Measurements from ENCODE around the gene PTGES3L.
A peak's percentile ranks its signal among the peaks of the same experiment; 100 is the strongest.

The PTGES3L gene

GRCh38 chr17:43019418-43019817 is 39.5 kb upstream of the PTGES3L start:
- Histone ChIP-seq H3K4me1 (peaks cover 2% of the 10 kb centered on the region), H3K4me3 (no peak overlapping the region)
- in situ Hi-C loops (cut with MboI; ENCODE audit: low sequenced_read_pairs), result no loop called here

GRCh38 chr17:43018932-43019331 is 39.1 kb upstream of the PTGES3L start:
- no peaks in the 10 kb centered on the region for H3K9me3 ChIP-seq
- H3K4me3 ChIP-seq, result no peak overlapping the region
- peaks cover 23% of the 10 kb centered on the region for H3K36me3 ChIP-seq (replicated peaks)
- no peaks in the 10 kb centered on the region for H3K27me3 ChIP-seq (ENCODE audit: low read depth)
- no peak for DNase-seq (ENCODE audit: low spot score in 2 of 2)
- H3K4me1 ChIP-seq, result peaks cover 2% of the 10 kb centered on the region
- in situ Hi-C loops (cut with MboI; ENCODE audit: low sequenced_read_pairs), result no loop called here

More at GRCh38 chr17:43019418-43019817, 39.5 kb upstream of the PTGES3L start:
- Histone ChIP-seq H3K27me3 (ENCODE audit: low read depth) (no peaks in the 10 kb centered on the region), H3K36me3 (replicated peaks) (peaks cover 23% of the 10 kb centered on the region), H3K9me3 (no peaks in the 10 kb centered on the region)
- no peak for DNase-seq (ENCODE audit: low spot score in 2 of 2)

DNA sequence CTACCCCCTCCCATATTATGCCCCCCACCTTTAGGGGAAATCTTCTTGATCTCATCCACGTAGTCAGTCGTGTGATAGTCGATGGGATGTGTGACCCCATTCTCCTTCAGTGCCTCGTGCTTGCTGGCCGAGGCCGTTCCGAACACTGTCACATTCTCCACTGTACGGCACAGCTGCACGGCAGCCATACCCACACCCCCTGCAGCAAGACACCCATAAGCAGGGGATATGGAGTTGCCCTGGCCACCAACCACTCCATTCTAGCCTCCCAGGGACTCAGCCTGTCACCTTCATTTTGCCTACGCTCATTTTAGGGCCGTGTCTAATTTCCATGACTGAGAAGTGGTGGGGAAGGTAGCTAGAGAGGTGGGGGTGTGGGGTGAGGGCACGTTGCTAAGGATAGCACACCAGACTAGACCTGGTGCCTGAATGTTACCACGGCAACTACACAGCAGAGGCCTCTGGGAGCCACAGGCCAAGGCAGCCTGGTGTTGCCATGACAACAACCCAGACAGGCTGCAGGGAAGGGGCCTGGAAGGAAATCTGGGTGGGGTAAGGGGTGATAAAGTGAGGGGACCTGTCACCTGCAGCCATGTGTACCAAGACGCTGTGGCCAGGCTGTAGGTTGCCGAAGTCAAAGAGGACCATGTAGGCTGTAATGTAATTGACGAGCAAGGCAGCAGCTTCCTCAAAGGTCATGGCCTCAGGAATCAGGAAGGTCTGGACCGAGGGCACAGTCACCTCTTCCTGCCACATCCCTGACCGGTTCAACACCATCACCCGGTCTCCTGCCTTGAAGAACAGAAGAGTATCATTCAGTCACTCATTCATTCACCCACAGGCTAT is 38.4 kb upstream of the PTGES3L start:
- H3K36me3 ChIP-seq (replicated peaks), result peaks cover 23% of the 10 kb centered on the region
- in situ Hi-C loops (cut with MboI; ENCODE audit: low sequenced_read_pairs), result no loop called here
- DNase-seq (ENCODE audit: low spot score in 2 of 2), result peak; percentile 31 to 66
- no peaks in the 10 kb centered on the region for H3K9me3 ChIP-seq
- peaks cover 2% of the 10 kb centered on the region for H3K4me1 ChIP-seq
- no peaks in the 10 kb centered on the region for H3K27me3 ChIP-seq (ENCODE audit: low read depth)
- no peak overlapping the region for H3K4me3 ChIP-seq

- peaks cover 23% of the 10 kb centered on the region for H3K36me3 ChIP-seq (replicated peaks)
- peaks cover 2% of the 10 kb centered on the region for H3K4me1 ChIP-seq
- no peaks in the 10 kb centered on the region for H3K9me3 ChIP-seq
- in situ Hi-C loops (cut with MboI; ENCODE audit: low sequenced_read_pairs), result no loop called here
- H3K4me3 ChIP-seq, result no peak overlapping the region
- no peak for DNase-seq (ENCODE audit: low spot score in 2 of 2)
- H3K27me3 ChIP-seq (ENCODE audit: low read depth), result no peaks in the 10 kb centered on the region
Measured at GRCh38 chr17:43016216-43016615, 36.3 kb upstream of the PTGES3L start.

GRCh38 chr17:43015579-43015978 is 35.7 kb upstream of the PTGES3L start:
- no peaks in the 10 kb centered on the region for H3K27me3 ChIP-seq (ENCODE audit: low read depth)
- in situ Hi-C loops (cut with MboI; ENCODE audit: low sequenced_read_pairs), result no loop called here
- no peaks in the 10 kb centered on the region; the same call in none of the 2 replicates for H3K4me1 ChIP-seq
- no peak for DNase-seq (ENCODE audit: low spot score in 2 of 2)
- H3K4me3 ChIP-seq, result no peak overlapping the region
- peaks cover 23% of the 10 kb centered on the region for H3K36me3 ChIP-seq (replicated peaks)
- H3K9me3 ChIP-seq, result no peaks in the 10 kb centered on the region

GRCh38 chr17:43014649-43015542 is 35.0 kb upstream of the PTGES3L start:
- DNase-seq (ENCODE audit: low spot score in 2 of 2), result no peak
- in situ Hi-C loops (cut with MboI; ENCODE audit: low sequenced_read_pairs), result no loop called here
- Histone ChIP-seq H3K36me3 (replicated peaks) (peaks cover 23% of the 10 kb centered on the region), H3K4me1 (no peaks in the 10 kb centered on the region; the same call in none of the 2 replicates), H3K9me3 (no peaks in the 10 kb centered on the region), H3K27me3 (ENCODE audit: low read depth) (no peaks in the 10 kb centered on the region), H3K4me3 (no peak overlapping the region)

DNA sequence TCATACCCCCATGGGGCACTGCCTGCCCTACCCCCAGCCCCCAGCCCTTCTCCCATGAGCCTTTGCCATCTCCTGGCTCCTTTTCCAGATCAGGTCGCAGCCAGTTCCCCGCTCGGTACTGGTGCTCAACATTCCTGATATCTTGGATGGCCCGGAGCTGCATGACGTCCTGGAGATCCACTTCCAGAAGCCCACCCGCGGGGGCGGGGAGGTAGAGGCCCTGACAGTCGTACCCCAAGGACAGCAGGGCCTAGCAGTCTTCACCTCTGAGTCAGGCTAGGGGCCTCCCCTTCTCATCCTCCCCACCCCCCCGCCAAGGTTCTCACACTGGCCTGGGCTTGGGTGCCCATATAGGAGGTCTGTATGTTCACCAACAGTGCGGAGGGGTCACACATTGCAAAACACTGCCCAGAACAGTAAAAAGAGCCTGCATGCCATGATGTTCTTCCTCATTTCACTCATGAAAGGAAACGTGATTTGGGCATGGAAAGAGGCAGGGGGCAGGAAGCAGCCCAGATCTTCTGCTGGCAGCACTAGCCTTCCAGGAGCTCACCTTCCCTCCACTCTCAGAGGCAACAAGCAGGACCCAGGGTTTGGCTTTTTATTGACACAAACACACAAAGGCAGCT is 34.3 kb upstream of the PTGES3L start:
- Histone ChIP-seq H3K36me3 (replicated peaks) (peaks cover 23% of the 10 kb centered on the region), H3K9me3 (no peaks in the 10 kb centered on the region), H3K4me1 (no peaks in the 10 kb centered on the region; the same call in 1 of the 2 replicates), H3K27me3 (ENCODE audit: low read depth) (no peaks in the 10 kb centered on the region), H3K4me3 (no peak overlapping the region)
- in situ Hi-C loops (cut with MboI; ENCODE audit: low sequenced_read_pairs), result no loop called here
- DNase-seq (ENCODE audit: low spot score in 2 of 2), result no peak

GRCh38 chr17:43013296-43013695 is 33.4 kb upstream of the PTGES3L start:
- DNase-seq (ENCODE audit: low spot score in 2 of 2), result no peak
- H3K9me3 ChIP-seq, result no peaks in the 10 kb centered on the region
- no peaks in the 10 kb centered on the region for H3K27me3 ChIP-seq (ENCODE audit: low read depth)
- H3K36me3 ChIP-seq (replicated peaks), result peaks cover 21% of the 10 kb centered on the region
- H3K4me1 ChIP-seq, result no peaks in the 10 kb centered on the region; the same call in 1 of the 2 replicates
- in situ Hi-C loops (cut with MboI; ENCODE audit: low sequenced_read_pairs), result no loop called here
- no peak overlapping the region for H3K4me3 ChIP-seq

DNA sequence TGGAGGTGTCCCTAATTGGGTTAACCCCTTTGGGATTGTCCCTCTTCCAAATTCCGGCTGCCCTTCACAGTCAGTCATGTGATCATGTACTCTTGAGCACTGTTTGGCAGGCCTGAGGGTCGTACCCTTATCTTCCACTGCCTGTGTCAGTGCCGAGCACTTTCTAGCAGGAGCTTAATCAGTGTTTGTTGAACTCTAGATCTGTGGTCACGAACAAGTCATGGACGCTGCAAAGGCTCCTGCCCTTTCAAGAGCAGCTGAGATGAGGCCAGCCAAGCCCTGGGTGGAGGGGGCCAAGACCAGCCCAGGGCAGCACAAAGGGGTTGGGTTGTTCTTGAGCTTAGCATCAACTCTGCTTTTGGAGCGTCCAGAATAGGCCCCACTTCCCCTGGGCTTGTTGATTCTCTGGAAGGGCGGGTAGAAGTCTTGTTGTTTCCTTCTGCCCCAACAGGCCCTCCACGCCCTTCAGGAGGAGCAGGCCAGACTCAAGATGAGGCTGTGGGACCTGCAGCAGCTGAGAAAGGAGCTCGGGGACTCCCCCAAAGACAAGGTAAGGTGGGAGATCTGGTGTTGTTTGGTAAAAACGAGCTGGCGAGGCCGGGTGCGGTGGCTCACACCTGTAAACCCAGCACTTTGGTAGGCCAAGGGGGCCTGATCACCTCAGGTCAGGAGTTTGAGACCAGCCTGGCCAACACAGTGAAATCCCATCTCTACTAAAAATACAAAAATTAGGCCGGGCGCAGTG is 32.0 kb upstream of the PTGES3L start:
- H3K4me1 ChIP-seq, result peaks cover 1% of the 10 kb centered on the region; the same call in 1 of the 2 replicates
- H3K36me3 ChIP-seq (replicated peaks), result peaks cover 13% of the 10 kb centered on the region
- in situ Hi-C loops (cut with MboI; ENCODE audit: low sequenced_read_pairs), result no loop called here
- no peak overlapping the region for H3K4me3 ChIP-seq
- no peaks in the 10 kb centered on the region for H3K27me3 ChIP-seq (ENCODE audit: low read depth)
- DNase-seq (ENCODE audit: low spot score in 2 of 2), result no peak
- no peaks in the 10 kb centered on the region for H3K9me3 ChIP-seq

GRCh38 chr17:43010667-43011308 is 30.9 kb upstream of the PTGES3L start:
- Histone ChIP-seq H3K4me1 (peaks cover 6% of the 10 kb centered on the region; the same call in 1 of the 2 replicates), H3K9me3 (no peaks in the 10 kb centered on the region), H3K27me3 (ENCODE audit: low read depth) (no peaks in the 10 kb centered on the region), H3K4me3 (no peak overlapping the region), H3K36me3 (replicated peaks) (peaks cover 9% of the 10 kb centered on the region)
- DNase-seq (ENCODE audit: low spot score in 2 of 2), result no peak
- in situ Hi-C loops (cut with MboI; ENCODE audit: low sequenced_read_pairs), result no loop called here

GRCh38 chr17:43006639-43007551 is 27.0 kb upstream of the PTGES3L start, which contains the start of gene IFI35:
IFI35 (plus strand) TSS chr17:43006784; CDS start chr17:43006948, 164 bp downstream.
- no peaks in the 10 kb centered on the region for H3K9me3 ChIP-seq
- H3K36me3 ChIP-seq (replicated peaks), result peaks cover 34% of the 10 kb centered on the region
- peaks cover 6% of the 10 kb centered on the region; the same call in 1 of the 2 replicates for H3K4me1 ChIP-seq
- in situ Hi-C loops (cut with MboI; ENCODE audit: low sequenced_read_pairs), result no loop called here
- H3K27me3 ChIP-seq (ENCODE audit: low read depth), result no peaks in the 10 kb centered on the region
- DNase-seq (ENCODE audit: low spot score in 2 of 2), result peak; percentile 59 to 84
- H3K4me3 ChIP-seq, result peak within 1 kb of the TSS; percentile 31
